ENCODE data around the gene SNPH.

Gene SNPH

DNA sequence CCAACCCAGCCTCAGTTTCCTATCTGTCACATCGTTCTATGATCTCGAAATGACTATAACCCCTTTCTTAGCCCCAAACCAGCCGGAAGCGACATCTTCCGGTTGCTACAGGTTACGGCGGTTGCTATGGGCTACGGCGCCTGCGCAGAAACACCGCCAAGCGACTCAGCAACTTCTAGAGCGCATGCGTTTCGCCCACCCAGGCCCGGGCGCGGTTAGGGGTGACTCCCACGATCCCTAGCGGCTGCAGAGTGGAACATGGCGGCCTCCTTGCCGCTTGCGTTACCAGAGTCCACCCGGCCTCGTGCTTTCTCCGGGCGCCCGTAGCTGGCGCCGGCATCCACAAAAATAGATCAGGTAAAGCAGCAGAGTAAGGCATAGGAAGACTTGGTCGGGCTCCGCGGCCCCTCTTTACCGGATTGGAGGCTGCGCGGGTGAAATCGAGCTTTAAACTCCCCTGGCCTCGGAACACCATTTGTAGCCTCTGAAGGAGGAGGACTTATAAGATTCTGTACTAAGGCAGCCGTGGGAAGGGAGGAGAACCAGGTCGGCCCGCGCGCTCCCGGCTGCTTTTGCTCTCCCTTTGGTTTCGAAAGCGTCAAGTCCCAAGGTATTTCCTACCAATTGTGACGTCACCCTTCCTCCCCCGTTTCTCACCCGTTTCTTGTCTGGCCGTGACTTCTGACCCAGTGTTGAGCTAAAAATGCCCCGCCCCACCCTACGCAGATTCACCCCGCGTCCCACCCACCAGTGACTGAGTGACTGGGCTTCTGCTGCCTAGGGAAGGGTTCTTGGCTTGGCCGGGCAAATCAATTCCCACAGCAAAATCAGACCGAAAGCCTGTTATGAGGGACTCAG is 59.3 kb downstream of the SNPH start:
- peak; percentile 95 for DNase-seq

DNA sequence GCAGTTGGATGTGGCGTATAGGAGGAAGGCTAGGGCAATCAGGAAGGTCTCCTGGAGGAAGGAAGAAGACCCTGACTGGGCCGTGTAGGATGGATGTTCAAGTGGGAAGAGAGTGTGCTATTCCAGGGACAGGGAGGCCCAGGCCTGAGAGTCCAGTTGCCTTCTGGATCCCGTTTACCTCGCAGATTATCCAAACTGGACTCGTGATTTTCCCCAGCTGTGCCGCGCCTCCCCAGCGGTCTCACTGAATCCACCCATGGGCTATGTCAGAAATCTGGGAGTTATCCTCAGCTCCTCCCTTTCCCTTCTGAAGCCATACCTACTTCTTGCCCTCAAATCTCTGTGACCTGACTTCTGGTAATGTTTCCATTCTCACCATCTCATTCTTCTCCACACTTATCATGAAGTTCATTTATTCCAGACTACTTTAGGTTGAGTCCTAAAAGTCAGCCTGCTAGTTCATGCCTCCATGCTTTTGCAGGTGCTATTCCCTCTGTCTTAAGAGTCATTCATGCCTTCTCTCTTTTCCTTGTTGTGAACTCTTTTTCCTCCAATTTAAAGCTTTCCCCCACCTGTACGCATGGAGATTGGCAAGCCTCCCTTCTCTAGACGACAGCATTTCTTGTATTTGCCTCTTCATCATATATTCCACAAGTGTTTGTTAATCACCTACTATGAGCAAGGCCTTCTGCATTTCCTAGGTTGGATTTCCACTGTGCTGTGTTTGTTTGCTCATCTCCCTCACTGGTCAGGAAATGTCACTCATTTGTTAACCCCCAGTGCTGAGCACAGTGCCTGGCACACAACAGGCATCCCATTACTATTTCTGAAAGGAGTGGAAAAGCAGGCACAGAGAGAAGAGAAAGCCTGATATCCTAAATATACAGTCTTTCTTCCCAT is 60.2 kb downstream of the SNPH start:
- no peak for DNase-seq

DNA sequence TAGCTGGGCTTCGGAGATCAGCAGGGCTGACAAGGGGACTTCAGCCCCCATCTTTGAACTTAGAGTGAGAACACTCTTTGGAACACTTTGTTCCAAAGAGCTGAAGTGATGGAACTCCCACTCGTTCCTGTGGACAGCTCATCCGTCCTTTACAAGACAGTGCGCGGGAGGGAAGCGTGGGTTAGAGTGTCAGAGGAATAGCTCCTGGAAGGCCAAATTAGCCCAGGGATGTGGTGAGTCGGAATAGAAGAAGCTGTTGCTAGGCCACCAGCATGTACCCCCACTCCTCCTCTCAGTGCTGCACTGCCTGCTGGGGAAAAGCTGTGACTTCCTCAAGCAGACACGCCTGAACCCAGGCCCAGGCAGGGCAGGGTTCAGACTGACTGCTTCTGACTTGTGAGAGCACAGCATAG is 61.2 kb downstream of the SNPH start:
- no peak for DNase-seq

DNA sequence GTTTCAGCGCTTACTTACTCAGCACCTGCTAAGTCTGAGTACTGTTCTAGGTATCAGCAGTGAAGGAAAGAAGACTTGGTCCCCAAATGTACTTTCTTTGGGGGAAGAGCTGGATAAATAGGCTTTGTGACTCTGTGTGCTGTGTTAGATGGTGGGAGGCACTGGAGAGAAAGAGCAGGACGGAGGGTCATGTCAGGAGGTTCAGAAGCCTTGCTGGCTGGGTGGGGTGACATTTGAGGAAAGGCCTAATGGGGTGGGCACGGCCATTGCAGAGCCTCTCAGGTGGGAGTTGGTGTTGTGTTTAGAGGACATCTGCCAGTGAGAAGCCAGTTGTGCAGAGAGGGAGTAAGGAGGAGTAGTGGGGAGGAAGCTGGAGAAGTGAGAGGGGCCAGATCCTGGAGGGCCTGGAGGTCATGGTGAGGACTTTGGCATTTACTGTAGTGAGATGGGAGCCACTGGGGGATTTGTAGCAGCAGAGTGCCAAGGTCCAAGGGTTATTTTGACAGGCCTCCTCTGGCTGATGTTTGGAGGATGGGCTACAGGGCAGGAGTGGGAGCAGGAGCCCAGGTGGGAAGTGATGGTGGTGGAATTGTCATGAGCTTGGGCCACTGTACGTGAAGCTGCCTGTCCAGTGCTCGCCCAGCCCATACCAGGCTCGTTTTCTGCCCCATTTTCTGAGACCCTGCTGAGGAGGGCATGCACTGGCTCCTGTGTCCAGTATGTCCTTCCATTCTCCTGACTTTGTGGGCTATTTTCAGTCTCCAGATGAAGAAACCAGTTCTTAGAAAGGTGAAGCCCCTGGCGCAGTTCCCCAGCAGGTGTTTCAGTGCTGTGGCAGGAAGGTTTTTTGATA is 62.0 kb downstream of the SNPH start:
- DNase-seq = no peak

DNA sequence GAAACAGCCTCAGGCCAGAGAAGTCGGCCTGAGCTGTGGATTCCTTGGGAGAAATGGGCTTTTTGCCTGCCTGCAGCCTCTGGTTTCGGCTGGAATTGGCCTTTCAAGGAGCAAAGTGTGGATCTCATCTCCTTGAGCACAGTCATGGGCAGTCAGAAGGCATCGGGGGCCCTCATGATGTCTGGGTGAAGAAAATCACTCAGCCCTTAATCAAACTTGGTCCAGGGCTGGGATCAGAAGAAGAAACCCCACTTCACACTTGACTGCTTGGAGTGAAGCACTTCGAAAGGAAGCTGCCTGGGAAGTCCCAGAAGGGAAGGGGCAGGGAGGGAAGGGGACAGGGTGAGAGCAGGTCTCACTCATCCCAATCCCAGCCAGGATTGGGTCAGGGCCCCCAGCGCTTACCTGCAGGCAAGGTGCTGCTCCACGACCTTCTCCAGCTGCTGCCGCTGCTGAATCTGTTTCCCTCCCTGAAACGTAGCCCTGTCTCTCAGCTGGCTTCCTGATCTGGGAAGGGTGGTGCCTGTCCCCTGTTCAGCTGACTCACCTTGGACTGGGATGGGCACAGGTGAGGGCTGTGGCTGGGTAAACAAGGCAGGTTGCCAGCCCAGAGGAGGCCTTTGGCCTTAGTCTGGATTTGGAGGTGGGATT is 62.7 kb downstream of the SNPH start, which contains the start of gene SDCBP2:
Gene SDCBP2 (minus strand): TSS at position 460 of the 651 bp plus-strand sequence. CDS start 8,723 bp downstream, outside the sequence.
- DNase-seq = peak; percentile 40

DNA sequence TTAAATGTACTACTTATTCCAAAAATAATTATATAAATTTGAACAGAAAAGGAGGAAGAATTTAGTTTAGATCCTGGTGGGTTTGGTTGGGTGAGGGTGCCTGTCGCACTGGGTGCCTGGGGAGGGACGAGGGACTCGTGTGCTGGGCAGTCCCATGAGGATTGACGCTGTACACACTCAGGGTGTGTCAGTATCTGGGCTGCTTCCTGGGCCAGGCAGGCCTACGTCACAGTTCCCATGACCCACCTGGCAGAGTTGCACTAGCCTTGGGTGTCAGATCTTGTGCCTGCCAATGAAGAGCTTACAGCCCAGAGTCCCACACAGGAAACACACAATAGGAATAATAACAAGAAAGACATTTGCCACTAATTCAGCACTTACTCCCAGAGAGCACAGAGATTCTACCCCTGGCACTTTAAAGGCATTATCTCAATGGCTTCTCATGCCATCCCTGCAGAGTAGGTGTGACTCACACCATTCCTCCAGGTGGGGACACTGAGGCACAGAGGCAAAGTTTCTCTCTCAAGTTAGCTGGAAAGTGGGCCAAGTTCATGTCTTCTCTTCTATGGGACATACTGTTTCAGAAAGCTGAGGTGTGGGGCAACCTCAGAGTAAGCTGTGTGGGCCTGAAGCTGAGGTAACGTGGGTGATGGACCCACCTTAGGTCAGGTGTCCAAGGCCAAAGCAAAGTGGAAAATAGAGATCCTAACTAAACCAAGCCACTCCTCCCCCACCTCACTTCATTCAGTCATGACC is 64.2 kb downstream of the SNPH start:
- no peak for DNase-seq

DNA sequence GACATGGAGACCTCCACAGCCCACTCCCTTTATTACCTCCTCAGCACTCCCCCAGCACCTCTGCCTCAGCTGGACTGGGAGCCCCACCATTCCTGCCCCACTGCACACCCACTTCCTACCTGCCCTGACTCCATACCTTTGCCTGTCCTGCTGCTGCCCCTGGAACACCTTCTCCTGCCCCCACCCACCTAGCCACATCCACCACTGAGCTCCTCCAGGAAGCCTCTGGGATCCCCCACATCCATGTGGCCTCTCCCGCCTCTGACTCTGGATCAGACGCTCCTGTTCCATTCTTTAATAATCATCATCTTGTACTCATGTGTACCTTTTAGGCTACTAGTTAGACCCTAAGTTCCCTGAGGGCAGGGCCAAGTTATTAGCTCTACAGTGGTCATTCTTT is 65.0 kb downstream of the SNPH start:
- no peak for DNase-seq

GRCh38 chr20:1331801-1332453 is 65.8 kb downstream of the SNPH start:
- no peak for DNase-seq

DNA sequence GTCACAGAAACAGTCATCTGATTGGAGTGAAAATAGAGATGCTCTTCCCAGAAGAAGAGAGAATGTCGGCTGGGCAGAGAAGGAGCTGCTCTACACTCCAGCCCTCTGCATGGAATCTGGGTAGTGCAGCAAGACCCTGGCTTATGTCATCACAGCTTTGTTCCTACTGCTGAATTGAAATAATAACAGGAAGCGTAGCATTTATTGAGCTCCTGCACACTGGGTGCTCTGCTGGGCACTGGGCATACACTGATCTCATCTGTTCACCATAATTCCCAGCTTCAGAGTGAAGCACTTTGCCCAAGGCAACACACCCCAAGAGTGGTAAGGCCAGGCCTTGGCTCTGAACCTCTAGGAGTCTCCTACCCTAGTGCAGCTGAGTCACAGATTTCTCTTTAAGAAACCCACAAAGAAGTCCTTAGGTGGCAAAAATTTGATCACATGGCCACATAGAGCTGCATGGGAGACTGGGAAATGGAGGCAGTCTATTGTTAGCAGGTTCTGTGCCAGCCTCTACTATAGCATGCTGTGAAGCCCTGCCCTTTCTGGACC is 66.7 kb downstream of the SNPH start:
- DNase-seq = no peak

- DNase-seq = no peak
Observed at GRCh38 chr20:1333462-1334369, 67.6 kb downstream of the SNPH start.

- DNase-seq = no peak
Observed at GRCh38 chr20:1334370-1334731, 68.3 kb downstream of the SNPH start.

DNA sequence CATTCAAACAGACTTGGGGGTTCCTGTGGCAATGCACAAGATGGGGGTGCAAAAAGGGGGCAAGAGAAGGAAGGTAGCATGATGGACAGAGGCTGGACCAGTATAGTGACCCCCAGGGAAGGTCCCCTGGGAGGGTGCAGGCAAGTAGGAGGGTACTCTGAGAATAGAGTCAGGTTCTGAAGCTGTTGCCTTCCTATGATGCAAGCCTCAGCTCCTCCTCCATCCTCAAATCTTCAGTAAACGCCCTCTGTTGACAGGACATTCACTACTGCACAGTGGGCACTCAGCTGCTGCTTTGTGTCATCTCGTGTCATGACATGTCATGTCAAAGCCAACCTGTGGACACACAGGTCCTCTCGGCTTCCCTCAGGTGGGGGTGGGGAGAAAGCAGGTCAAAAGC is 68.7 kb downstream of the SNPH start:
- DNase-seq = peak; percentile 23

GRCh38 chr20:1335961-1336698 is 70.0 kb downstream of the SNPH start:
- DNase-seq = no peak

- no peak for DNase-seq
Observed at GRCh38 chr20:1336699-1337367, 70.7 kb downstream of the SNPH start.

GRCh38 chr20:1337441-1337840 is 71.3 kb downstream of the SNPH start:
- no peak for DNase-seq

GRCh38 chr20:1338096-1338495 is 72.0 kb downstream of the SNPH start:
- DNase-seq = no peak

GRCh38 chr20:1338801-1339200 is 72.7 kb downstream of the SNPH start:
- DNase-seq = no peak

DNA sequence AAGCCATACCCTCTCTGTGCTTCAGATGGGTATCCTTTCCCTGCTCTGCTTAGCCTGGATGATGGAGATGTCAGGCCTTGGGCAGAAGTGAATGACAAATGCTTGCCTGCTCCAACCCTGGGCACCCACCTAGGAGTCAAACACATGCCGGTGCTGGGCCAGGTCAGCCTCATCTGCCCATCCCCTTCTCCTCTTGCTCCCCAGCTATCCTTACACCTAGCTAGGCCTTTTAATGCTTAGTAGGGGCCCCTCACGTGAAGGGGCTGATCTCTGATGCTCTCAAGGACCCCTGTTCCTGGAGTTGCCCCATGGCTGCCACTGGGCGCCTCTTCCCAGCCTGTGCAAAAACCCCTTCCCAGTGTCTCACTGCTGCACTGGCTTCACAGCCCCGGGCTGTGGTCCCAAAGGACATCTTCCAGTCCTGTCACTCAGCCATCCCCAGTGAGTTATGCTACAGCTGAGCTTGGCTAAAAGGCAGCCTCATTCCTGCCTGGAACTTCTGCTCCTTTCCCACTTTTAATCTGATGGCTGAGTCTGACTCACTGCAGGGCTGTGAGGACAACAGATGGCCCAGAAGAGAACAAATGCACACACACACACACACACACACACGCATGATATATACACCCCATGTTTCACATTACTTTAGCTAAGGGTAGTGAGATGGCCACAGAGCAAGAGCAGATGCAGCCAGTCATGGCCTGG is 75.6 kb downstream of the SNPH start:
- DNase-seq = no peak
